ENCODE measurements around the gene WNT7B.
A peak's percentile ranks its signal among the peaks of the same experiment; 100 is the strongest.

Gene WNT7B

GRCh38 chr22:45922661-45923060 lies 54.3 kb downstream of the WNT7B start:
- DNase-seq: no peak

GRCh38 chr22:45922256-45922655 lies 54.7 kb downstream of the WNT7B start:
- no peak for DNase-seq

- DNase-seq: no peak
Observed at GRCh38 chr22:45919504-45920286, 57.3 kb downstream of the WNT7B start.

GRCh38 chr22:45918459-45919370 lies 58.2 kb downstream of the WNT7B start:
- DNase-seq: no peak

GRCh38 chr22:45917700-45918458 lies 59.1 kb downstream of the WNT7B start:
- no peak for DNase-seq

- peak; percentile 81 for DNase-seq
Observed at GRCh38 chr22:45917146-45917545, 59.8 kb downstream of the WNT7B start.

GRCh38 chr22:45916515-45916914 lies 60.4 kb downstream of the WNT7B start:
- no peak for DNase-seq

GRCh38 chr22:45915841-45916240 lies 61.1 kb downstream of the WNT7B start:
- no peak for DNase-seq

- no peak for DNase-seq
Observed at GRCh38 chr22:45915151-45915550, 61.8 kb downstream of the WNT7B start.

GRCh38 chr22:45914309-45914708 lies 62.7 kb downstream of the WNT7B start:
- no peak for DNase-seq

- DNase-seq: no peak
Observed at GRCh38 chr22:45912910-45913309, 64.1 kb downstream of the WNT7B start.

- peak; percentile 92 for DNase-seq
Observed at GRCh38 chr22:45911601-45912271, 65.2 kb downstream of the WNT7B start.

- no peak for DNase-seq
Observed at GRCh38 chr22:45910928-45911467, 66.0 kb downstream of the WNT7B start.

- DNase-seq: no peak
Observed at GRCh38 chr22:45908961-45909360, 68.0 kb downstream of the WNT7B start.

- DNase-seq: no peak
Observed at GRCh38 chr22:45907996-45908395, 69.0 kb downstream of the WNT7B start.

- DNase-seq: no peak
Observed at GRCh38 chr22:45907378-45907777, 69.6 kb downstream of the WNT7B start.

- no peak for DNase-seq
Observed at GRCh38 chr22:45906946-45907345, 70.0 kb downstream of the WNT7B start.

- no peak for DNase-seq
Observed at GRCh38 chr22:45905924-45906865, 70.8 kb downstream of the WNT7B start.

GRCh38 chr22:45905326-45905923 lies 71.5 kb downstream of the WNT7B start:
- DNase-seq: no peak

- DNase-seq: no peak
Observed at GRCh38 chr22:45904236-45904635, 72.7 kb downstream of the WNT7B start.
